Small intestine (tissue), 7 donors: ENCODE results near the gene TLE4. TPM values are rescaled to one million over a fixed set of nuclear protein-coding genes. Genes with fewer than 3 reads are reported as not detected.

Source experiments
- DNase-seq, 2 donors: peaks; one replicate each; pipeline versions ENCODE4 v3.0.0 to v3.0.0-alpha.2; 2013
- FAIRE-seq: peaks from 2 replicates; lab custom pipeline; 2012; peaks lifted over from hg19 to GRCh38; lab: Jason Lieb, UNC
- H3K27ac ChIP-seq, 3 donors: one replicate each; pipeline ENCODE4 v1.5.1; 2013; ENCODE audit warnings: low read length in 2 of 3, mild to moderate bottlenecking in 2 of 3, control low read depth in 1 of 3, inconsistent platforms in 1 of 3, low read depth in 1 of 3, moderate library complexity in 1 of 3
- H3K27me3 ChIP-seq, 3 donors: one replicate each; pipeline ENCODE4 v1.6.1; 2013; ENCODE audit warnings: low read length in 3 of 3, inconsistent platforms in 1 of 3; ENCODE audit not compliant: control insufficient read depth in 3 of 3, insufficient read depth in 3 of 3
- H3K36me3 ChIP-seq, 3 donors: one replicate each; pipeline ENCODE4 v1.6.1; 2013; ENCODE audit warnings: low read length in 3 of 3, inconsistent platforms in 1 of 3, low read depth in 1 of 3, mild to moderate bottlenecking in 1 of 3, moderate library complexity in 1 of 3; ENCODE audit not compliant: control insufficient read depth in 3 of 3, insufficient read depth in 2 of 3
- H3K4me1 ChIP-seq, 3 donors: one replicate each; pipeline ENCODE4 v1.6.1; 2013; ENCODE audit warnings: low read length in 2 of 3, inconsistent platforms in 1 of 3, low read depth in 1 of 3, mild to moderate bottlenecking in 1 of 3, moderate library complexity in 1 of 3; ENCODE audit not compliant: control insufficient read depth in 3 of 3, insufficient read depth in 2 of 3
- H3K4me3 ChIP-seq, 3 donors: one replicate each; pipeline ENCODE4 v1.5.1; 2013; ENCODE audit warnings: low read length in 3 of 3, control low read depth in 1 of 3, inconsistent platforms in 1 of 3, low read depth in 1 of 3, mild to moderate bottlenecking in 1 of 3, moderate library complexity in 1 of 3
- H3K9me3 ChIP-seq, 2 donors: one replicate each; pipeline ENCODE4 v1.6.1; 2013; ENCODE audit warnings: low read depth in 1 of 2, low read length in 1 of 2; ENCODE audit not compliant: control insufficient read depth in 2 of 2, insufficient read depth in 1 of 2
- WGBS, 3 donors: extraction: QIAGEN DNeasy Blood & Tissue Kit; methylation state at CpG; one replicate each; pipeline ENCODE4 v1.1.7; 2013; 5-methylcytosine and 5-hydroxymethylcytosine counted together
- polyA plus RNA-seq, 4 donors: library from polyadenylated mRNA; stranded (reverse) in 3 of 4; unstranded in 1 of 4; fragments of 200-250 nt in 3 of 4; fragments of 120-200 nt in 1 of 4; gene quantifications; one replicate each; pipeline versions ENCODE4 v1.2.1 to v1.2.3, GENCODE V29; 2013
- donor health status: healthy with polysubstance abuse.
- donor health status: control.
- donor health status: control.
- donor health status: Bipolar disorder and iron deficiency.
- donor health status: healthy.

The TLE4 gene
- polyA plus RNA-seq, 4 donors, result 4.0 to 37.2 (median 8.2) TPM

GRCh38 chr9:79719021-79719420, 147.3 kb downstream of the TLE4 start:
- H3K27ac ChIP-seq, result no peak overlapping the region
- DNase-seq (no peak), FAIRE-seq (no peak)
- H3K4me1 ChIP-seq, result no peaks in the 10 kb centered on the region
- H3K9me3 ChIP-seq, result no peaks in the 10 kb centered on the region
- H3K27me3 ChIP-seq, result no peaks in the 10 kb centered on the region
- H3K4me3 ChIP-seq, result no peak overlapping the region
- peaks cover 9 to 36% (median 13%) of the 10 kb centered on the region in 3 donors for H3K36me3 ChIP-seq
- WGBS, 3 donors, result 92 to 99% (median 98%) methylated on average over 2 of the region's 2 CpGs

DNA sequence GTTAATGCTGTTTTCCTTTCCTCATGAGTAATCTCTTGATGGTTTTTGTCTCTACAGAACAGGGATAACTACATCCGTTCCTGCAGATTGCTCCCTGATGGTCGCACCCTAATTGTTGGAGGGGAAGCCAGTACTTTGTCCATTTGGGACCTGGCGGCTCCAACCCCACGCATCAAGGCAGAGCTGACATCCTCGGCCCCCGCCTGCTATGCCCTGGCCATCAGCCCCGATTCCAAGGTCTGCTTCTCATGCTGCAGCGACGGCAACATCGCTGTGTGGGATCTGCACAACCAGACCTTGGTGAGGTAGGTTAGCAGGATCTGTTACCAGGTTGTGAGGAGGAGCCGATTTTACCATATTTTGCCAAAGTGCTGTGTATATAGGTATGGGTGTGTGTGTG, 148.2 kb downstream of the TLE4 start:
- DNase-seq (no peak), FAIRE-seq (no peak)
- H3K36me3 ChIP-seq, result peaks cover 10 to 42% (median 16%) of the 10 kb centered on the region in 3 donors
- H3K4me1 ChIP-seq, result no peaks in the 10 kb centered on the region
- no peaks in the 10 kb centered on the region for H3K9me3 ChIP-seq
- no peaks in the 10 kb centered on the region for H3K27me3 ChIP-seq
- H3K4me3 ChIP-seq, result no peak overlapping the region
- 96 to 97% (median 97%) methylated on average over 11 of the region's 11 CpGs for WGBS, 3 donors
- no peak overlapping the region for H3K27ac ChIP-seq

GRCh38 chr9:79731171-79731890, 159.6 kb downstream of the TLE4 start:
- FAIRE-seq, result no peak
- 74 to 79% (median 76%) methylated on average over 9 of the region's 9 CpGs for WGBS, 3 donors
- no peak for DNase-seq
- Histone ChIP-seq H3K9me3 (no peaks in the 10 kb centered on the region), H3K4me3 (no peak overlapping the region), H3K36me3 (peaks cover 0 to 3% (median 2%) of the 10 kb centered on the region in 3 donors), H3K27me3 (no peaks in the 10 kb centered on the region), H3K4me1 (no peaks in the 10 kb centered on the region), H3K27ac (no peak overlapping the region)

DNA sequence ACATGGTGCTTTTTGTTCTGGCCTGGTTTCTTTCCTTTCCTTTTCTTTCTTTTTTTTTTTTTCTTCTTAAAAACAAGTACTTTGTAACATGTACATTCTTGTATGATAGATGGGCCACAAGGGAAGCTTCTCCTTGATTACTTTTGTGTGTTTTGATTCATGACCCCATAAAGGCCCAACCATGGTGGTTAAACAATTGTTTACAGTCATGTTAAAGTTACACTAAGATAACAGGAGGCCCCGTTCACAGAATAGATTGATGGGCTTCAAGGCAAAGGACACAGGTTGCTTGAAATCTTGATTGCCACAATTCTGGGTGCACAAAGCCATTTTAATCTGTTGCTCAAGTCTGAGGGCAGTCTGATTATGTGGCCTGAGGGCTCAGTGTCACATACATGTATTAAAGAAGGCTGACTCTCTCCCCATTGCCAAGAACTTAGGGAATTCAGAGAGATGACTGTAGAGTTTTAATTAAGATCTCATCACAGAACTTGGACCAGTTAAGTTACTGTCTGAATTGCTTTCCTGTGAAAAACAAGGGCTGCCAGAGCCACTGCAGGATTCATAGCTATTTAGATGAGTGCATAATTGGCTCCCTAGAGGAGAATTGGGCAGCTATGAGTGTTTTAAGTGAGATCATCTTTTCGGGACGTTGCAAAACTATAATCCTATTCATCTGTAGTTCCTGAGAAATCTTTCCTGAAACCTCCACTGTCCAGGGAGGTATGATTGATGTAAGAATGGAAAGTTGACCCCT, 163.4 kb downstream of the TLE4 start:
- DNase-seq, result no peak
- Histone ChIP-seq H3K9me3 (no peaks in the 10 kb centered on the region), H3K27ac (no peak overlapping the region), H3K4me1 (no peaks in the 10 kb centered on the region), H3K27me3 (no peaks in the 10 kb centered on the region), H3K36me3 (no peaks in the 10 kb centered on the region), H3K4me3 (no peak overlapping the region)
- FAIRE-seq, result no peak
- 63 to 72% (median 66%) methylated on average over 3 of the region's 3 CpGs for WGBS, 3 donors

- WGBS, 3 donors, result 88 to 91% (median 89%) methylated on average over 5 of the region's 5 CpGs
- FAIRE-seq (no peak), DNase-seq (no peak)
- Histone ChIP-seq H3K36me3 (no peaks in the 10 kb centered on the region), H3K27ac (no peak overlapping the region), H3K4me3 (no peak overlapping the region), H3K27me3 (no peaks in the 10 kb centered on the region), H3K4me1 (no peaks in the 10 kb centered on the region), H3K9me3 (no peaks in the 10 kb centered on the region)
Measured at GRCh38 chr9:79736051-79736450, 164.3 kb downstream of the TLE4 start.

- Histone ChIP-seq H3K27me3 (no peaks in the 10 kb centered on the region), H3K4me1 (no peaks in the 10 kb centered on the region), H3K27ac (no peak overlapping the region), H3K4me3 (no peak overlapping the region), H3K36me3 (no peaks in the 10 kb centered on the region), H3K9me3 (no peaks in the 10 kb centered on the region)
- DNase-seq (no peak), FAIRE-seq (no peak)
- 72 to 78% (median 74%) methylated on average over 3 of the region's 3 CpGs for WGBS, 3 donors
Measured at GRCh38 chr9:79741381-79741780, 169.6 kb downstream of the TLE4 start.

DNA sequence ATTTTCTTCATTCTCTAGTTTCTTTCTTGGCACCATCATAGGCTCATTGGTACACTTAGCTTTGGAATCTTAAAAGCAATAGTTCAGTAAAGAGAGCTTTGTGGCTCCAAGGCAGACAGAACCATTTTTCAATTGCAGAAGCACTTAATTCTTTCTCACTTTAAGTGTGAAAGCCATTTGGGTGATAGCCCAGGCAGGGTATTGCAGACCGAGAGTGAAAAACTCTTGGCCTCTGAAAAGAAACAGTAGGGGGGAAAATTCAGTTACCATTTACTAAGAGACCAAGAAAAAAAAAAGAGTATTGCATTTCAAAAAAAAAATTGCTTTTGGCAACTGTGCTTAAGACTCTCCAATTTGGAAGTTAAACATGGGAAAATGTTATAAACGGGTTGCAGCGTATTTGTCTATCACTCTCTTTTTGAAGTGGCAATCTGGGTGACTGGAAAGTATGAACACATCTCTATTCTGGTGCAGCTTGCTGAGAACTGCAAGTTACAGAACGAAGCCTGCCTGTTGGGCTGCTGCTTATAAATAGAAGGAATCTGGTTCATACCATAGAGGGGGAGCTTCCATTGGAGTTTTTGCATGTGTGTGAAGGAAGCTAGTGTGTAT, 170.5 kb downstream of the TLE4 start:
- no peak overlapping the region for H3K27ac ChIP-seq
- H3K36me3 ChIP-seq, result no peaks in the 10 kb centered on the region
- H3K4me3 ChIP-seq, result no peak overlapping the region
- WGBS, 3 donors, result 55 to 73% (median 72%) methylated on average over 4 of the region's 4 CpGs
- no peaks in the 10 kb centered on the region for H3K9me3 ChIP-seq
- FAIRE-seq (no peak), DNase-seq (no peak)
- H3K4me1 ChIP-seq, result no peaks in the 10 kb centered on the region
- H3K27me3 ChIP-seq, result no peaks in the 10 kb centered on the region

GRCh38 chr9:79744521-79744920, 172.8 kb downstream of the TLE4 start:
- no peaks in the 10 kb centered on the region for H3K9me3 ChIP-seq
- no peaks in the 10 kb centered on the region for H3K27me3 ChIP-seq
- no peak overlapping the region for H3K27ac ChIP-seq
- no peaks in the 10 kb centered on the region for H3K4me1 ChIP-seq
- 88 to 91% (median 88%) methylated on average over 6 of the region's 6 CpGs for WGBS, 3 donors
- no peaks in the 10 kb centered on the region for H3K36me3 ChIP-seq
- DNase-seq, result no peak
- no peak overlapping the region for H3K4me3 ChIP-seq
- FAIRE-seq, result no peak
